ENCODE data around the gene IMMP2L. TPM values are rescaled to one million over a fixed set of nuclear protein-coding genes. Genes with fewer than 3 reads are reported as not detected.

The IMMP2L gene
- total RNA-seq, 1 experiment from 2014 or later, result 13.6 TPM

- Mint-ChIP-seq H3K4me3 (no peak overlapping the region), H3K9me3 (peaks cover 12% of the 10 kb centered on the region), H3K27me3 (ENCODE audit: low read depth) (no peaks in the 10 kb centered on the region), H3K4me1 (peaks cover 12% of the 10 kb centered on the region), H3K27ac (no peak overlapping the region), H3K36me3 (peaks cover 3% of the 10 kb centered on the region; the same call in 1 of the 2 replicates)
- ChIA-PET CTCF (no interaction called here), POLR2A (no interaction called here)
- TF ChIP-seq RELA (CRISPR knock-in tag; IDR thresholded peaks at IDR 0.05; ENCODE audit: borderline replicate concordance) (no peak), USF2 (CRISPR knock-in tag; IDR thresholded peaks at IDR 0.05) (no peak), ZNF671 (CRISPR knock-in tag; IDR thresholded peaks at IDR 0.05) (no peak), MYBL2 (CRISPR knock-in tag; IDR thresholded peaks at IDR 0.05) (no peak), TEAD1 (CRISPR knock-in tag; IDR thresholded peaks at IDR 0.05) (no peak), SOX15 (CRISPR knock-in tag; IDR thresholded peaks at IDR 0.05) (no peak), PRRX2 (CRISPR knock-in tag; IDR thresholded peaks at IDR 0.05) (no peak), AFF4 (CRISPR knock-in tag; IDR thresholded peaks at IDR 0.05; ENCODE audit: borderline replicate concordance) (no peak), GTF2I (CRISPR knock-in tag; conservative IDR thresholded peaks at IDR 0.05) (no peak), ZNF219 (CRISPR knock-in tag; IDR thresholded peaks at IDR 0.05; ENCODE audit: borderline replicate concordance) (no peak), ELF4 (CRISPR knock-in tag; IDR thresholded peaks at IDR 0.05; ENCODE audit: low read depth) (no peak), ESRRA (CRISPR knock-in tag; IDR thresholded peaks at IDR 0.05; ENCODE audit: borderline replicate concordance) (no peak), ZBTB21 (CRISPR knock-in tag; IDR thresholded peaks at IDR 0.05; ENCODE audit: borderline replicate concordance) (no peak), OVOL2 (CRISPR knock-in tag; IDR thresholded peaks at IDR 0.05; ENCODE audit: borderline replicate concordance) (no peak)
- TF ChIP-seq, protein P1, sequence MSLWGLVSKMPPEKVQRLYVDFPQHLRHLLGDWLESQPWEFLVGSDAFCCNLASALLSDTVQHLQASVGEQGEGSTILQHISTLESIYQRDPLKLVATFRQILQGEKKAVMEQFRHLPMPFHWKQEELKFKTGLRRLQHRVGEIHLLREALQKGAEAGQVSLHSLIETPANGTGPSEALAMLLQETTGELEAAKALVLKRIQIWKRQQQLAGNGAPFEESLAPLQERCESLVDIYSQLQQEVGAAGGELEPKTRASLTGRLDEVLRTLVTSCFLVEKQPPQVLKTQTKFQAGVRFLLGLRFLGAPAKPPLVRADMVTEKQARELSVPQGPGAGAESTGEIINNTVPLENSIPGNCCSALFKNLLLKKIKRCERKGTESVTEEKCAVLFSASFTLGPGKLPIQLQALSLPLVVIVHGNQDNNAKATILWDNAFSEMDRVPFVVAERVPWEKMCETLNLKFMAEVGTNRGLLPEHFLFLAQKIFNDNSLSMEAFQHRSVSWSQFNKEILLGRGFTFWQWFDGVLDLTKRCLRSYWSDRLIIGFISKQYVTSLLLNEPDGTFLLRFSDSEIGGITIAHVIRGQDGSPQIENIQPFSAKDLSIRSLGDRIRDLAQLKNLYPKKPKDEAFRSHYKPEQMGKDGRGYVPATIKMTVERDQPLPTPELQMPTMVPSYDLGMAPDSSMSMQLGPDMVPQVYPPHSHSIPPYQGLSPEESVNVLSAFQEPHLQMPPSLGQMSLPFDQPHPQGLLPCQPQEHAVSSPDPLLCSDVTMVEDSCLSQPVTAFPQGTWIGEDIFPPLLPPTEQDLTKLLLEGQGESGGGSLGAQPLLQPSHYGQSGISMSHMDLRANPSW (CRISPR knock-in tag; conservative IDR thresholded peaks at IDR 0.05; ENCODE audit: low read depth), result no peak
- TF ChIP-seq, protein P2, sequence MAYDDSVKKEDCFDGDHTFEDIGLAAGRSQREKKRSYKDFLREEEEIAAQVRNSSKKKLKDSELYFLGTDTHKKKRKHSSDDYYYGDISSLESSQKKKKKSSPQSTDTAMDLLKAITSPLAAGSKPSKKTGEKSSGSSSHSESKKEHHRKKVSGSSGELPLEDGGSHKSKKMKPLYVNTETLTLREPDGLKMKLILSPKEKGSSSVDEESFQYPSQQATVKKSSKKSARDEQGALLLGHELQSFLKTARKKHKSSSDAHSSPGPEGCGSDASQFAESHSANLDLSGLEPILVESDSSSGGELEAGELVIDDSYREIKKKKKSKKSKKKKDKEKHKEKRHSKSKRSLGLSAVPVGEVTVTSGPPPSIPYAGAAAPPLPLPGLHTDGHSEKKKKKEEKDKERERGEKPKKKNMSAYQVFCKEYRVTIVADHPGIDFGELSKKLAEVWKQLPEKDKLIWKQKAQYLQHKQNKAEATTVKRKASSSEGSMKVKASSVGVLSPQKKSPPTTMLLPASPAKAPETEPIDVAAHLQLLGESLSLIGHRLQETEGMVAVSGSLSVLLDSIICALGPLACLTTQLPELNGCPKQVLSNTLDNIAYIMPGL (CRISPR knock-in tag; IDR thresholded peaks at IDR 0.05), result no peak
- TF ChIP-seq, protein P3, sequence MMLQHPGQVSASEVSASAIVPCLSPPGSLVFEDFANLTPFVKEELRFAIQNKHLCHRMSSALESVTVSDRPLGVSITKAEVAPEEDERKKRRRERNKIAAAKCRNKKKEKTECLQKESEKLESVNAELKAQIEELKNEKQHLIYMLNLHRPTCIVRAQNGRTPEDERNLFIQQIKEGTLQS (CRISPR knock-in tag; conservative IDR thresholded peaks at IDR 0.05), result no peak
- no peak for DNase-seq (ENCODE audit: low spot score)
- no peak; the same call in 1 of the 2 replicates for ATAC-seq
Observed at GRCh38 chr7:111510584-111511378, 51.5 kb downstream of the IMMP2L start.

All from WTC11 (cell line).